Muscle of back (tissue), 11 donors: Measurements from ENCODE around the gene GRID1. TPM values are rescaled to one million over a fixed set of nuclear protein-coding genes. Genes with fewer than 3 reads are reported as not detected.
A peak's percentile ranks its signal among the peaks of the same experiment; 100 is the strongest.

Experiments used
- DNase-seq, 3 donors: peaks; one replicate each; pipeline versions ENCODE4 v3.0.0 to v3.0.0-alpha.2; 2013
- polyA plus RNA-seq, 10 donors: library from polyadenylated mRNA; unstranded; fragments of 120-200 nt; gene quantifications; one replicate each; pipeline ENCODE4 v1.2.1, GENCODE V29; 2013; ENCODE audit not compliant: insufficient read length in 10 of 10

GRID1 gene
- polyA plus RNA-seq, 10 donors = 2.7 to 8.4 (median 5.9) TPM

GRCh38 chr10:86370006-86370585 lies 3.5 kb upstream of the GRID1 start:
- DNase-seq = no peak

- DNase-seq = no peak
These were observed 2.4 kb upstream of the GRID1 start for GRCh38 chr10:86368987-86369386.

GRCh38 chr10:86368046-86368445 lies 1.5 kb upstream of the GRID1 start:
- DNase-seq = no peak

- peak in 2 of 3 donors; percentile 49 to 79 for DNase-seq
These were observed 757 bp upstream of the GRID1 start for GRCh38 chr10:86367152-86367951.

- DNase-seq = peak in 1 of 3 donors; percentile 80
These were observed 232 bp upstream of the GRID1 start for GRCh38 chr10:86366902-86367151.

GRCh38 chr10:86365346-86366032 lies 1.1 kb downstream of the GRID1 start:
- peak in 2 of 3 donors; percentile 34 to 77 for DNase-seq

GRCh38 chr10:86364491-86365345 lies 1.9 kb downstream of the GRID1 start:
- peak in 1 of 3 donors; percentile 57 for DNase-seq

- DNase-seq = no peak
These were observed 2.6 kb downstream of the GRID1 start for GRCh38 chr10:86363833-86364490.

- DNase-seq = peak in 2 of 3 donors; percentile 58 to 76
These were observed 3.3 kb downstream of the GRID1 start for GRCh38 chr10:86363184-86363832.

- DNase-seq = no peak
These were observed 3.9 kb downstream of the GRID1 start for GRCh38 chr10:86362586-86363183.

GRCh38 chr10:86362129-86362527 lies 4.5 kb downstream of the GRID1 start:
- DNase-seq = no peak

- no peak for DNase-seq
These were observed 5.2 kb downstream of the GRID1 start for GRCh38 chr10:86361156-86362128.

- no peak for DNase-seq
These were observed 5.9 kb downstream of the GRID1 start for GRCh38 chr10:86360657-86361056.

- DNase-seq = no peak
These were observed 6.6 kb downstream of the GRID1 start for GRCh38 chr10:86359954-86360353.

- DNase-seq = no peak
These were observed 7.5 kb downstream of the GRID1 start for GRCh38 chr10:86359111-86359510.

- no peak for DNase-seq
These were observed 8.9 kb downstream of the GRID1 start for GRCh38 chr10:86357676-86358075.

- DNase-seq = no peak
These were observed 9.6 kb downstream of the GRID1 start for GRCh38 chr10:86357041-86357440.

- DNase-seq = no peak
These were observed 10.3 kb downstream of the GRID1 start for GRCh38 chr10:86356296-86356695.

- DNase-seq = peak; percentile 41 to 69 (median 48)
These were observed 11.0 kb downstream of the GRID1 start for GRCh38 chr10:86355571-86356038.
